ENCODE measurements around the gene TOP2B. TPM values are rescaled to one million over a fixed set of nuclear protein-coding genes. Genes with fewer than 3 reads are reported as not detected.

Gene TOP2B
- polyA plus RNA-seq, 6 donors from 2014 or later: 44.4 to 95.7 (median 66.8) TPM

DNA sequence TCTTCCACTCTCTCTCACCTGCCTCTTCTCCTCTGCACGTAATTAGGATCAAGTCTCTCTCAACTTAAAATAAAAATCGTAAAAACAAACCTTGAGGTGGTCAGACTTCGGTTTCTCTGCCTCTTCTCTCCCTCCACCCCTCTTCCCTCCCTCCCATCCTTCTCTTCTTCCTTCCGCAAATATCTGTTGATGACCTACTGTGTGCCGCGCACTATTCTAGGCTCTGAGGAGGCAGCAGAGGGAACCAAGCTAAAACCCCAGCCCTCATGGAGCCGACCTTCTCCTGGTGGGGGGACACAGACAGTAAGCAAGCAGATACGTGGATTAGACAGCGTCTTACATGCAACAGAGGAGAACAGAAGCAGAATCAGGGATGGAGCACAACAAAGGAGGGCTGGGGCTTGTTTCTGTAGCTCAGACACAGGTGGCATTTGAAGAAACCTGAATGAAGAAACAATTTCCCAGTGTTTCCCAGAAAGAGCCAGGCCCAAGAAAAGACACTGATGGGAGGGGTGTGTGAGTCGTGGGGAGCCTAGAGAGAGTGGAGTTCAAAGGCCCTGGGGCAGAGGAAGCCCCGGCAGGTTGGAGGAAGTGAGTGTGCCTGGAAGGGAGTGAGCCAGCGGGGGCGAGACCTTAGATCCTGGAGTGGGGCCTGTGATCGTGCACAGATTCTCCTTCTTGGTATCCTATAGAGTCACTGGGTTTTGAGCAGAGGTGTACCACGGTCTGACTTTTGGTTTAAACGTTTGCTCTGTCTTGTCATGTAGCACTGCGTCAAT, 80.5 kb downstream of the TOP2B start:
- DNase-seq (no peak), ATAC-seq (ENCODE audit: low read depth in 2 of 2) (no peak)
- no peaks in the 10 kb centered on the region for H3K4me1 Mint-ChIP-seq
- no peaks in the 10 kb centered on the region for H3K36me3 Mint-ChIP-seq
- H3K27me3 Mint-ChIP-seq: peaks cover 5 to 13% (median 10%) of the 10 kb centered on the region in 3 donors
- no peak overlapping the region for H3K4me3 Mint-ChIP-seq
- H3K9me3 Mint-ChIP-seq: peaks cover 0 to 2% (median 0%) of the 10 kb centered on the region in 7 donors
- H3K27ac Mint-ChIP-seq: no peak overlapping the region

DNA sequence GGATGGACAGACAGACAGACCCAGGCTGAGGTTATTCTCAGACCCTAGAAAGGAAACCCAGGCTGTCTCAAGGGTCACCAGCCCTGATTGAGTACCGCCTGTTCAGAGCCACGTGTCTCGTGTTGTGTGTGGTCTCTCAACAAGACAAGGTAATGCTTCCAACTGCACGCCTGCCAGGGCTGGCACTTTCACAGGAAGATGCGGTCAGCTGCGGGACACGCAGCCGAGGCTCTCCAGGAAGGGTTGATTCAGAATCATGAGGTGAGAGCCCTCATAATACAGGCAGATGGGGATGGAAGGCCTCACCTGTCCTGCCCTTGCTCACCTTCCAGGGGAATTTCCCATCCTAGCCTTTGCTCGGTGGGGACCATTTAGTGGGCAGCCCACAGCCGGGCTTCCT, 81.4 kb downstream of the TOP2B start:
- H3K4me1 Mint-ChIP-seq: no peaks in the 10 kb centered on the region
- no peak overlapping the region for H3K27ac Mint-ChIP-seq
- ATAC-seq (ENCODE audit: low read depth in 2 of 2) (no peak), DNase-seq (no peak)
- H3K36me3 Mint-ChIP-seq: no peaks in the 10 kb centered on the region
- peaks cover 0 to 2% (median 0%) of the 10 kb centered on the region in 7 donors for H3K9me3 Mint-ChIP-seq
- peaks cover 5 to 16% (median 15%) of the 10 kb centered on the region in 3 donors for H3K27me3 Mint-ChIP-seq
- H3K4me3 Mint-ChIP-seq: no peak overlapping the region

DNA sequence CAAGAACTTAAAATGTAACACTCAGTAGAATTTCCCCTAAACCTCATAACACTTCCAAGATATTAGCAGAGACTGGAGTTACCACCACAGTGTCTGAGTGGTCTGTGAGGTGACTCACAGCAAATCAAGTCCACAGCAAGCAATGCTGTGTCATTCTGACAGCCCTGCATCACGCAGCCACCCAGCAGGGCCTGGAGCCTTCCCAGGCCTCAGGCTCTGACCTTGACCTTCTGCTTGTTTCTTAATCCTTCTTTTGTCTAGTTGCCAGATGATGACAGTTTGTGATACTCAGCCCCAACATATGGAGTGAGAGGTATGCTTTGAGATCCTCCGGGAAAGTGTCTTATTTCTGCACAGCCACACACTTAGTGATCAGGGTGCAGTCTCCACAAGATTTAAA, 82.5 kb downstream of the TOP2B start:
- peaks cover 9 to 23% (median 17%) of the 10 kb centered on the region in 3 donors for H3K27me3 Mint-ChIP-seq
- ATAC-seq (ENCODE audit: low read depth in 2 of 2): no peak
- H3K4me3 Mint-ChIP-seq: no peak overlapping the region
- no peak overlapping the region for H3K27ac Mint-ChIP-seq
- H3K4me1 Mint-ChIP-seq: no peaks in the 10 kb centered on the region
- no peak for DNase-seq
- H3K9me3 Mint-ChIP-seq: no peaks in the 10 kb centered on the region
- no peaks in the 10 kb centered on the region for H3K36me3 Mint-ChIP-seq

DNA sequence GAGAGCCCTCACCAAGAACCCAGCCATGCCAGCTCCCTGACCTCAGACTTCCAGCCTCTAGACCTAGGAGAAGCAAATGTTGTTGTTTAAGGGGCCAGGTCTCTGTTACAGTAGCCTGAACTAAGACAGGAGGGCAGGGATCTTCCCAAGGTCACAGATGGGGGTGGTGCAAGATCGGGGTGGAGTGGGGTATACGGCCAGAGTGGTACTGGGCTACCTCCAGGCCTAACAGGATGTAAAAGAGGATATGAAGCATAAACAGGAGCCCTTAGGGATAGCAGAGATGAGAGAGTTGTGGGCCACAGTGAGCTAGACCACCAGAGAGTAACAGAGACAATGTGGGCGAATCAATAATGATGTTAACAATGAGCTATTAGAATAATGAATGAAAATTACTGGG, 82.9 kb downstream of the TOP2B start:
- no peaks in the 10 kb centered on the region for H3K4me1 Mint-ChIP-seq
- H3K4me3 Mint-ChIP-seq: no peak overlapping the region

DNA sequence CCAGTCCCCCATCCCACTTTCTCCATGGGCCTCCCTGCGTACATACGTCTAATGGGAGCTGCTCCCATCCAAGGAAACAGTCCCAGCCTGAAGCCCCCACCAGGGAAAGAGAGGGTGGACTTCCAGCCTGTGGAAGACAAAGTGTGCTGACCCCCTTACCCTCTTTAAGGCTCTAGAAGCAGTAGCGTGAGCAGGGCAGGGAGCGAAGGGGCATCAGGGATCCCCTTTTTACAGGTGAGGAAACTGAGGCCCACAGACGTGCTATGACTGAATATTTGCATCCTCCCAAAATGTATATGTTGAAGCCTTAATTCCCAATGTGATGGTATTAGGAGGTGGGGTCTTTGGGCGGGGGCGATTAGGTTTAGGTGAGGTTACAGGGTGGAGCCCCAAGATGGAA, 83.4 kb downstream of the TOP2B start:
- Mint-ChIP-seq H3K4me3 (no peak overlapping the region), H3K4me1 (no peaks in the 10 kb centered on the region), H3K27ac (no peak overlapping the region), H3K9me3 (no peaks in the 10 kb centered on the region), H3K36me3 (no peaks in the 10 kb centered on the region), H3K27me3 (peaks cover 9 to 29% (median 26%) of the 10 kb centered on the region in 3 donors)
- ATAC-seq (ENCODE audit: low read depth in 2 of 2): no peak
- DNase-seq: no peak

More for the DNA sequence above, 82.9 kb downstream of the TOP2B start:
- H3K9me3 Mint-ChIP-seq: no peaks in the 10 kb centered on the region
- ATAC-seq (ENCODE audit: low read depth in 2 of 2) (no peak), DNase-seq (no peak)
- H3K27ac Mint-ChIP-seq: peak overlapping the region in 1 of 6 donors; percentile 45
- peaks cover 9 to 26% (median 22%) of the 10 kb centered on the region in 3 donors for H3K27me3 Mint-ChIP-seq
- H3K36me3 Mint-ChIP-seq: no peaks in the 10 kb centered on the region

DNA sequence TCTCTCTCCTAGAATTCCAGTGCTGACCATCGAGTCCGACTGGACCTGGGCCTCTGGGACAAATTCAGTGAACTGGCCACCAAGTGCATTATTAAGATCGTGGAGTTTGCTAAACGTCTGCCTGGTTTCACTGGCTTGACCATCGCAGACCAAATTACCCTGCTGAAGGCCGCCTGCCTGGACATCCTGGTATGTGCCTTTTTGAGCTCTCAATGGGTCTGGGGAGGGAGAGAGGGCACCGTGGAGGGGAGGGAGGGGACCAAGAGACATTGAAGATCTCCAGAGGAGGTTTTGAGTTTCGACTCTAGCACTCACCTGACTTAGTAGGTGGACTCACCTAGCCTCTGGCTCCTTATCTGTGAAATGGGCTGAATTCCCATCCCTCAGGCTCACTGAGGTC, 84.2 kb downstream of the TOP2B start:
- no peaks in the 10 kb centered on the region for H3K4me1 Mint-ChIP-seq
- H3K27me3 Mint-ChIP-seq: peaks cover 11 to 29% (median 26%) of the 10 kb centered on the region in 3 donors
- no peaks in the 10 kb centered on the region for H3K9me3 Mint-ChIP-seq
- no peak overlapping the region for H3K4me3 Mint-ChIP-seq
- H3K27ac Mint-ChIP-seq: no peak overlapping the region
- ATAC-seq (ENCODE audit: low read depth in 2 of 2) (no peak), DNase-seq (no peak)
- H3K36me3 Mint-ChIP-seq: no peaks in the 10 kb centered on the region

DNA sequence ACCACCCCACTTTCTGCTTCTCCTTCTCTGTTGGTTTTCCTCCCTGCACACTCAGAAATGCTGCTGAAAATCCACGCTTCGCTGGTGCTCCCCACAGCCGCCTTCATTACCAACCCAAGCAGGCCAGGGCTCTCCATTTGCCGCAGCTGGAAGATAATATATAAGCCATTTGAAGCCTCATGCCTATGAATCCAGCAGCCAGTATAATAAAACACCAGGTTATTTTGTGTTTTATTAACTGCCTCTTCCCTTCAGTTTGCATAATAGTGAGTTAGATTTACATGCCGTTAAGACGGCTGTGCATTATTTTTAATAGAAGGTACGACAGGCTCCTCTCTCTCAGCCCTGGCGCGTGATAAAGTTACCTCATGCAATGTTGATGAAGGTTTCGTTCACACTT, 86.6 kb downstream of the TOP2B start:
- H3K27ac Mint-ChIP-seq: no peak overlapping the region
- H3K4me3 Mint-ChIP-seq: no peak overlapping the region
- ATAC-seq (ENCODE audit: low read depth in 2 of 2): no peak
- no peaks in the 10 kb centered on the region for H3K9me3 Mint-ChIP-seq
- no peak for DNase-seq
- H3K36me3 Mint-ChIP-seq: no peaks in the 10 kb centered on the region
- no peaks in the 10 kb centered on the region for H3K4me1 Mint-ChIP-seq
- H3K27me3 Mint-ChIP-seq: peaks cover 14 to 27% (median 16%) of the 10 kb centered on the region in 3 donors

DNA sequence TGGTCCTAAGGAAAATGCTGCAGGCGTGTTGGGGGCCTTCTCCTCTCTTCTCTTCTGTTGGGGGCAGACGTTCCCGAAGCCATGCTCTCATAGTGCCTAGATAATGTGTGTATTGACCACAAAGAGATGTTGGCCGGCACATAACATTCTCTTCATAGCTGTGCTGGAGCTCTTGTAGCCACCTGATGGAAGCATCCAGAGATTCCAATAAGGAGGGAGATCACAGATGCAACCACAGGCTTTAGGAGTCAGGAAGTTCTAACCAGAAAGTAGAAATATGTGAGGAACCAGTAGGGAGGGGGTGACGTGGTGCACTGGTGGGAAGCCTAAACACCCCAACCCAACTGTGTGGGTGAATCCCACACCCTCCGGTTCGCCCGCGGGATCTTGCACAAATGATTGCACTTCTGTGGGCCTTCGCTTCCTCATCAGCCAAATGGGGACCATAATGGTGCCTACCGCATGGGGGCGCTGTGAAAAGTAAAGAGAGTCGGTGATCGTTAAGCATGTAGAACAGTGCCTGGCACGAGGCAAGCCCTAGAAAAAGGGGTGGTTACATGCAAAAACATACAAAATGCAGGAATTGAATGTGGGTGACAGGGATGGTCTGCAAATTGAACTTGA, 87.8 kb downstream of the TOP2B start:
- no peak overlapping the region for H3K27ac Mint-ChIP-seq
- no peak for ATAC-seq (ENCODE audit: low read depth in 2 of 2)
- H3K36me3 Mint-ChIP-seq: no peaks in the 10 kb centered on the region
- H3K27me3 Mint-ChIP-seq: peaks cover 9 to 29% (median 16%) of the 10 kb centered on the region in 3 donors
- no peaks in the 10 kb centered on the region for H3K9me3 Mint-ChIP-seq
- H3K4me3 Mint-ChIP-seq: no peak overlapping the region
- H3K4me1 Mint-ChIP-seq: no peaks in the 10 kb centered on the region
- no peak for DNase-seq

DNA sequence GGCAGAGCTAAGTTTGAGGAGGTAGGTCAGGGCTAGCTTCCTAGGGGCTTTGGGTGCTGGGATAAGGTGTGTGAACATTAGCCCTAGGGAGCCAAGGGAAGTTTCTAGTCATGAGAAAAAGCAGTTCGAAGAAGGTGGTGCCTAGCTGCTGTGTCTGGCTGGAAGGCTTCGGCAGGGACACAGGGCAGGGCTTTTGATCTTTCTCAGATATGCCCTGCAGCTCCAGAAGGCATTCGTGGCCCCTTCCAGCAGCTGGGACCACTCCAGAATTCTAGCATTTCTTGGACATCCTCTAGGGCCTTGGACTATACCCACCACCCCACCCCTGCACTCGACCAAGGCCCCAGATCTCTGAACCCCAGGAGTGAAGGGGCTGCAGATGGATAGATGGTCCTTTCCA, 88.6 kb downstream of the TOP2B start:
- Mint-ChIP-seq H3K27ac (no peak overlapping the region), H3K9me3 (no peaks in the 10 kb centered on the region), H3K36me3 (no peaks in the 10 kb centered on the region), H3K4me1 (no peaks in the 10 kb centered on the region), H3K4me3 (no peak overlapping the region), H3K27me3 (peaks cover 9 to 29% (median 16%) of the 10 kb centered on the region in 3 donors)
- ATAC-seq (ENCODE audit: low read depth in 2 of 2) (no peak), DNase-seq (no peak)

DNA sequence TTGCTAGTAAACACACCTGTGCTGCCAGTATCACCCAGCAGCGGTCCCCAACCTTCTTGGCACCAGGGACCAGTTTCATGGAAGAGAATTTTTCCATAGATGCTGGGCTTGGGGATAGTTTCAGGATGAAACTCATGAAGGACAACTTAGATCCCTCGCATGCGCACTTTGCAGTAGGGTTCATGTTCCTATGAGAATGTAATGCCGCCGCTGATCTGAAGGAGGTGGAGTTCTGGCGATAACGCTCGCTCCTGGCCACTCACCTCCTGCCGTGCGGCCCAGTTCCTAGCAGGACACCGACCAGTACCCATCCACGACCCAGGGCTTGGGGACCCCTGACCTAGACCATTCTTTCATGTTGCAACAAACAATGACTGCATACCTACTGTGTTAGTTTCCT, 89.7 kb downstream of the TOP2B start:
- Mint-ChIP-seq H3K4me1 (no peaks in the 10 kb centered on the region), H3K27me3 (peaks cover 9 to 29% (median 16%) of the 10 kb centered on the region in 3 donors), H3K9me3 (no peaks in the 10 kb centered on the region), H3K4me3 (no peak overlapping the region), H3K36me3 (no peaks in the 10 kb centered on the region), H3K27ac (no peak overlapping the region)
- ATAC-seq (ENCODE audit: low read depth in 2 of 2) (no peak), DNase-seq (no peak)

DNA sequence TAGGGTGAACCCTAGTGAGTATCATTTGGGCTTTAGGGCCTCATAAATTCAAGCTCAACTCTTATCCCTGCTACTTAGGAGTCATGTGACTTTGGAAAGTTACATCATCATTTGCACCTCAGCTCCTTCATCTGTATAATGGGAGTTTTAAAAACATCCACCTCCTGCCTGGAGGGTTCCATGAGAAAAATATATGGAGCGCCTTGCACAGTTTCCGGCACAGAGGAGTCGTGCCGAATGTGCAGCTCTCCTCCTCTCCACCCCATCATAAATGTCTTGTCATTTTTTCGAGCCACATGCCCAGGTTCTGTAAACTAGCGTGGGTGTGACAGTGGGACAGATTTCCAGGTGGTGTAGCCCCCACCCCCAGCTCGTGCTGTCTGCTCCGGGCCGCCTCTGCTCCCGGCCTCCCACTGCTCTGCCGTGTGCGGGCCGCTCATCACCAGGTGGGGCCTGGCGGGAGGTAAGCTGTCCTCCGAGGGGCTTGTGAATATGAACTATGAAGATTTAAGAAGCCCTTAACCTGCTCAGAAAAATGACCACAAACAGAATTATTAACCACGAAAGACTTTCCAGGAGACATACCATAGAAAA, 90.4 kb downstream of the TOP2B start:
- ATAC-seq (ENCODE audit: low read depth in 2 of 2): no peak
- H3K4me3 Mint-ChIP-seq: no peak overlapping the region
- H3K27ac Mint-ChIP-seq: no peak overlapping the region
- H3K4me1 Mint-ChIP-seq: no peaks in the 10 kb centered on the region
- H3K36me3 Mint-ChIP-seq: no peaks in the 10 kb centered on the region
- no peaks in the 10 kb centered on the region for H3K9me3 Mint-ChIP-seq
- no peak for DNase-seq
- H3K27me3 Mint-ChIP-seq: peaks cover 9 to 29% (median 16%) of the 10 kb centered on the region in 3 donors

DNA sequence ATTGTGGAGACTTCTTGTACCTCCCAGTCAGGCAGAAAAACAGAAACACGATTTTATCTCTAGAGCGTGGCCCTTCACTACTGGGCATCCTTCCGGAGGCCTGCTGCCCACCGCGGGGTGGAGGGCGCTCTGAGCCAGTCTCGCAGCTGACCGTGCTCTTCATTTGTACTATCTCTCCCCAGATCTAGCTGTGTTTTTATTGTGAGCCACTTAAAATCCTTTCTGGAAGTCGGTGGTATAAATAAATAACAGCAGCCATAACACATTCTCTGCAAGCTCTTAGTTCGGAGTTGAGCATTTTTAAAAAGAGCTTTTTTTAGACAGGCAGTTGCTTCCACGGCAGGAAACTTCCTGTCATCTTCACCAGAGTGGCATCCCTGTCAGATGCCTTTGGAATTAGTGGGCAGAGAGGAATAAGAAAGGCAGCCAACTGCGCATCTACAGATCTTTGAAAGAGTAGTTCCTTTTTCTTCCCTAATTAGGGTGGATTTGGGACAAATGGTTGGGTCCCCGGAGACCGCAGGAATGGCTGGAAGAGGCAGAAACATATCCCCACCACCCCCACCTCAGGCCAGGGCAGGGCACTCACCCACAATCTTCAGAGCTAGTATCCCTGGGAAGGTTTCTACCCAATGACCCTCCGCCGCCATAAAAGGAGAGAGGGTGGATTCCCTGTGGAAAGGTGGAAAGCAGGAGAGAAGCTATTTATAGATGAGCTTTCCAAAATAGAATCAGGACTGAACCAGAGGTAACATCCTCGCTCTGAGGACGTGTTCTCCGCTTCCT, 91.1 kb downstream of the TOP2B start:
- H3K27ac Mint-ChIP-seq: no peak overlapping the region
- H3K4me1 Mint-ChIP-seq: no peaks in the 10 kb centered on the region
- no peaks in the 10 kb centered on the region for H3K9me3 Mint-ChIP-seq
- H3K27me3 Mint-ChIP-seq: peaks cover 9 to 29% (median 14%) of the 10 kb centered on the region in 3 donors
- H3K4me3 Mint-ChIP-seq: no peak overlapping the region
- no peak for DNase-seq
- no peak for ATAC-seq (ENCODE audit: low read depth in 2 of 2)
- no peaks in the 10 kb centered on the region for H3K36me3 Mint-ChIP-seq

DNA sequence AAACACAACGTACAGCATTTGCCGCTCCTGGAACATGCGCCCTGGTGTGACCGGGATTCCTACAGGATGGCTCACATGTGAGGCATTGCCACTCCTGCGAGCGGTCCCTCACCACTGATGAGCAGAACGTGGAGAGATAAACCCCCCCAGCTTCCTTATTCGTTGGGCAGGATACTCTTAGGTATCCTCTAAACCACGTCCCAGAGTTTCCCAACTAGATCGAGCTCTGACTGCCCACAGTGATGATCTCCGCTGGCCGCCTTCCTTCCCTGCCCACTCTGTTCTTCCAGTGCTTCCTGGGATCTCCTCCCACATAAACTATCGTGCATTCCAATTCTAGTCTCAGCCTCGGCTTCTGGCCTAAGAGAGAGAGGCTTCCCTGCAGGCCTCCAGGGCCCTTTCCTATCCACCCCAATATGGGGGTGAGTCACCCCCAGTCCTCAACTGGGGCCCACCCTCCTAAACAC, 91.8 kb downstream of the TOP2B start:
- Mint-ChIP-seq H3K27ac (no peak overlapping the region), H3K27me3 (peaks cover 7 to 23% (median 9%) of the 10 kb centered on the region in 3 donors), H3K4me3 (no peak overlapping the region), H3K9me3 (no peaks in the 10 kb centered on the region), H3K4me1 (no peaks in the 10 kb centered on the region), H3K36me3 (no peaks in the 10 kb centered on the region)
- DNase-seq (no peak), ATAC-seq (ENCODE audit: low read depth in 2 of 2) (no peak)

Data from naive B cell (primary cell).